Activated CD8-positive, alpha-beta memory T cell treated with anti-CD3 and anti-CD28 coated beads for 1 hour (primary cell): ENCODE measurements around the gene ZNF844.
"Not testable (repeated sequence)": the region's sequence is repeated elsewhere in the genome, so short reads cannot be mapped to it uniquely, and the experiment has no call there.

Experiments
- DNase-seq, 2 donors: peaks; one replicate each; pipeline ENCODE4 v3.0.0-alpha.2; 2020; ENCODE audit warnings: low read depth in 1 of 2; ENCODE audit errors: extremely low read depth in 1 of 2

The ZNF844 gene

DNA sequence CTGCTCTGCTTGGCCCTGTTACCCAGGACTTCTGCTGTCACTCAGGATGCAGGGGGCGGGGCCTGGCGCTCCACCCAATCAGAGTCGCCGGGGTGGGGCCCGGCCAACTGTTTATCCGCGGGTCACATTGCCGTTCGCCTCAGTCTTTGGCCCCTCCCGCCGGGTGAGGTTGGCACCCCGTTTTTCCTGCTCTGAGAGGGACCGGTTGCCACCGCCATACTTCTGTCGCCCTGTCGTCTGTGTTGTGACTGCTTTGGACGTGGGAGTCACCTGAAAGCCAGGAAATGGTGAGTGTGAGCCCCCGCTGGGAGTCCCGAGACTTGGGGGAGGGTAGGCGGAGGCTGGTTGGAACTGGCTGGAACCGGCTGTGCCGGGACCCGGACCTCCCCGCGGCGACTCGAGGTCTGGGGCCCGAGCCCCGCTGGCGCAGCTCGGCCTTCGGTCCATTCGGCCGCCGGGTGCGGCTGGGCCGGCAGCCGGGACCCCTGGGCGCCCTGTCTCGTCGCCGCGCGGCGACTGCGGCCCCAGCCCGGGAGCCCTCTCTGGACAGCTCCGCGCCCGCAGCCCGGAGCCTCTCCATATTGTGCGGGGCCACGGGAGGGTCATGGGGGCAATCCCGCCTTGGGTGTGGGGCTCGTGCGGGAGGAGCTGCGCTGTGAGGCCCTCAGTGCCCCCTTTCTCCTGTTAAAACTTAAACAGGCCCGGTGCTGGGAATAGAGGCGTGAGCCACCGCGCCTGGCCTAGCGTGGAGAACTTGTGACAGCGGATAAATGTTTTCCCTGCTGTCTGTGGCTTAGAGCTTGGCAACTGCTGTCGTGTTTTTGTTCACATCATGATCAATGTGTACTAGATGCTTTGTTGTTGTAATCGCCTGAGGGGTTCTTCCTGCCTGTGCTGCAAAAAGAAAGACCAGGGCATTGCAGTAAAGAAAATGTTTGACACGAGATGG, at the start of gene ZNF844:
Gene ZNF844, plus strand, starts transcription at position 142 of the 949 bp plus-strand sequence. Its CDS starts 143 bp downstream, at position 285.
- DNase-seq = peak in 1 of 2 donors; percentile 54

DNA sequence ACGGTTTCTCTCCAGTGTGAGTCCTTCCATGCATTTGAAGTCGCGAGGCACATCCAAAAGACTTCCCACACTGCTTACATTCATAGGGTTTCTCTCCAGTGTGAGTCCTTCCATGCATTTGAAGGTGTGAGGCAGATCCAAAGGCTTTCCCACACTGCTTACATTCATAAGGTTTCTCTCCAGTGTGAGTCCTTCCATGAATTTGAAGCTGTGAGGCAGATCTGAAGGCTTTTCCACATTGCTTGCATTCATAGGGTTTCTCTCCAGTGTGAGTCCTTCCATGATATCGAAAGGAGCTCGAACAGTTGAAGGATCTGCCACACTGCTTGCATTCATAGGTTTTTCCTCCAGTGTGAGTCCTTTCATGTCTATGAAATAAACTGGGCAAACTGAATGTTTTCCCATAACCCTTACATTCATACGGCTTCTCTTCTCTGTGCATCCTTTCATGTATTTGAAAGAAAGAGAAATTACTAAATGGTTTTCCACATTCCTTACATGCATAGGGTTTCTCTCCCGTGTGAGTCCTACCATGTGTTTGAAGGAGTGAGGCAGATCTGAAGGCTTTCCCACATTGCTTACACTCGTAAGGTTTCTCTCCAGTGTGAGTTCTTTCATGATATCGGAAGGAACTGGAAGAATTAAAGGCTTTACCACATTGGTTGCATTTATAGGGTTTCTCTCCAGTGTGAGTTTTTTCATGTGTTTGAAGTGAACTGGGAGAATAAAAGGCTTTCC, 49.3 kb upstream of the ZNF844 start:
- DNase-seq = no peak

DNA sequence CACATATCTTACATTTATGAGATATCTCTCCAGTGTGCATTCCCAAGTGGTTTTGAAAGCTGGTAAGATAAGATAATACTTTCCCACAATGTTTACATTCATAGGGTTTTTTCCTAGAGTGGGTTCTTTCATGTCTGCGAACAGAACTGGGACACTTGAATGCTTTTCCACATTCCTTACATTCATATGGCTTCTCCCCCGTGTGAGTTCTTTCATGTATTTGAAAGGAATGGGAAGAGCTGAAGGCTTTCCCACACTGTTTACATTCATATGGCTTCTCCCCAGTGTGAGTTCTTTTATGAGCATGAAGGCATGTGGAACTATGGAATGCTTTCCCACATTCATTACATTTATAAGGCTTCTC, 48.8 kb upstream of the ZNF844 start:
- no peak for DNase-seq

DNA sequence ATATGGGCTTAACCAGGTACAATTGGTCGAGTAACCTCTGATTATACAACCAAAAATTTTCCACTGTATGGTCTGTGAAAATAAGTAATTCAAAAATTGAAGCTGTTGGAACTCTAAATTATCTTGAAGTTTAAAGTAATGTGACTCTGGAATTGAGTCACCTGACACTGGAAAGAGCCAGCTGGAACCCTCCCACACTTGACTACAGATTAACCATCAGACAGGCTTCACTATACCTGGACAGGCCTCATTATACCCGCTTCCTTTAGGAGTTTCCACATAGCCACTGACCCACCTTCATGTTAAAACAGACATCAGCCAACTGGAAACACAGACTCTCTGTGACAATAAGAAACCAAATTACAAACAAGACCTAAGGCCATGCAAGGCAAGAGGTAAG, 30.3 kb upstream of the ZNF844 start:
- DNase-seq = no peak

DNA sequence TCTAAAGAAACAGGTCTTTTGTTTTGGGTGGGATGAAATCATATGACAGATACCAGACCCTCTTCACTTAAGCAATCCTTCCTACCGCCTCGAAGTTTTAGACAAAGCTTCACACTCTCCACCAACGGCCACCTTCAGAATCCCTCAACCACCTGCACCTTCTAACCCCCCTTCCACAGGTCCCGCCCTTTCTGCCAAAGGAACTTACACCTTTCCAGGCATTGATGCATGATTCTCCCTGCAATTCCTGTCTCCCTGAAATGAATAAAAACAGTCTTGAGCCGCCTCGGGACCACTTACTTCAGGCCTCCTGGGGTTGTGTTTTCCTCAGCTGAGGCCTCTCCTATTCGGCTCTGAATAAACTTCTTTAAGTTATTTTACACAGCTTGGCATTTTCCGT, 29.9 kb upstream of the ZNF844 start:
- DNase-seq = no peak

DNA sequence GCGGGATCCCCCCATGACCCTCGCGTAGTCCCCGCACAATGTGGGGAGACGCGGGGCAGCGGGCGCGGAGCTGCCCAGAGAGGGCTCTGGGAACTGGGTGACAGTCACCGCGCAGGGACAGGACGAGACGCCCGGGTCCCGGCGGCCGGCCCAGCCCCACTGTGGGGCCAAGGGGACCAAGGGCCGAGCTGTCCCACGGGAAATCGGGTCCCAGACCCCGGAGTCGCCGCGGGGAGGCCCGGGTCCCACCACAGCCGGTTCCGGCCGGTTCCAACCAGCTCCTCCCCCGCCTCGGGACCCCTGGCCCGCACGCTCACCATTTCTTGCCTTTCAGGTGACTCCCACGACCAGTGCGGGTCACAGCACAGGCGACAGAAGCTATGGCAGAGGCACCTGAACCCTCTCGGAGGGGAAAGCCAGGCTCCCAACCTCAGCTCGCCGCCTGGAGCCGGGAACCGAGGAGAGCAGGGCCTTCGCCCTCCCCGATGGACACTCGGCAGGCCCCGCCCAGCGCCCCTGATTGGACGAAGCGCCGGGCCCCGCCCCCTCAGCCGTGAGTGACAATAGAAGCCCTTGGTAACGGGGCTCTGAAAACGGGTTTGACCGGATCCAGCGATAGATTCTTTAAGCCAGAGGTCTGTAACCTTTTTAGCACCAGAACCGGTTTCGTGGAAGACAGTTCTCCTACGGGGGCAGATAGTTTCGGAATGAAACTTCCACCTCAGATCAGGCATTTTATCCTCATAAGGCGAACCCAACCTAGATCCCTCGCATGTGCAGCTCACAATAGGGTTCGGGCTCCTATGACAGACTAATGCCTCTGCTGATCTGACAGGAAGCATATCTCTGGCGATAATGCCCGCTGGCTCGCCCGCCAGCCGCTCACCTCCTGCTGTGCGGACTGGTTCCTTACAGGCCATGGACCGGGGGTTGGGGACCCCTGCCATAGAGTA, 29.0 kb upstream of the ZNF844 start, which contains the start of gene ZNF433:
Gene ZNF433, minus strand, starts transcription at position 460 of the 953 bp plus-strand sequence. Its CDS starts 140 bp downstream, at position 320.
- DNase-seq = peak in 1 of 2 donors; percentile 60

DNA sequence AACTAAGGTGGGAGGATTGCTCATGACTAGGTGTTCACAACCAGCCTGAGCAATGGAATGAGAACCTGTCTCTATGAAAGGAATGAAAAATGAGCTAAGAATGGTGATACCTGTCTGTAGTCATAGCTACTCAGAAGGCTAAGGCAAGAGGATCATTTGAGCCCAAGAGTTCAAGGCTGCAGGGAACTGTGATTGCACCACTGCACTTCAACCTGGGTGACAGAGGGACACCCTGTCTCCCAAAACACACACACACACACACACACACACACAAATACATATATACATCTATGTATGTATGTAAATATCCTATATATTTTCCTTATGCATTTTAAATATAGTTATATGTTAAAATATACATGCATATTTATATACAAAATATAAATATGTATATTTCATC, 21.6 kb upstream of the ZNF844 start:
- no peak for DNase-seq

DNA sequence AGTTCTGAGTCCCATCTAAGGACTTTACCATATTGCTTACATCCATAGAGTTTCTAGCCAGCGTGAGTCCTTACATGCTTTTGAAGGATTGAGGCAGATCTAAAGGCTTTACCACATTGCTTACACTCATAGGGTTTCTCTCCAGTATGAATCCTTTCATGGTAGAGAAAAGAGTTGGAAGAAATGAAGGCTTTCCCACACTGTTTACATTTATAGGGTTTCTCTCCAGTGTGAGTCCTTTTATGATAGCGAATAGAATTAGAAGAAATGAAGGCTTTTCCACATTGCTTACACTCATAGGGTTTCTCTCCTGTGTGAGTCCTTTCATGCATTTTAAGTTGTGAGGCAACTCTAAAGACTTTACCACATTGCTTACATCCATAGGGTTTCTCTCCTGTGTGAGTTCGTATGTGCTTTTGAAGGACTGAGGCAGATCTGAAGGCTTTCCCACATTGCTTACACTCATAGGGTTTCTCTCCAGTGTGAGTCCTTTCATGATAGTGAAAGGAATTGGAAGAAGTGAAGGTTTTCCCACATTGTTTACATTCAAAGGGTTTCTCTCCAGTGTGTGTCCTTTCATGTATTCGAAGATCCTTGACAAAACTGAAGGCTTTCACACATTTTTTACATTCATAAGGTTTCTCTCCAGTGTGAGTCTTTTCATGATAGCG, 20.6 kb upstream of the ZNF844 start:
- DNase-seq = no peak

DNA sequence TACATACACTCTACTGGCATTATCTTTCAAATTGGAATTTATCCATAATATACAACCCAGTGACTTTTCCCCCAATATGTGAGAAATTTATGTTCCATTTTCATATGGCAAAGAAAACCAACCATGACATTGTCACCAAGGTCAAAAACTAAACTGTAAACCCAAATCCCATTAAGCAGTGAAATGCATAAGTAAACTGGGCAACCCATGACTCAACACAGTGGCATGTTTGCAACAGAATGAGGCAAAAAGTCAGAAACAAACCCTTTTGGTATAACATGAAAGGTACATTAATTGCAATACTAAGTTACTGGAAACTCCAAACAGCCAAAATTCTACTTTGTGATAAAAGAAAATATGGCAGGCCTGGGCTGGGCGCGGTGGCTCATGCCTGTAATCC, 16.7 kb upstream of the ZNF844 start:
- DNase-seq = no peak

DNA sequence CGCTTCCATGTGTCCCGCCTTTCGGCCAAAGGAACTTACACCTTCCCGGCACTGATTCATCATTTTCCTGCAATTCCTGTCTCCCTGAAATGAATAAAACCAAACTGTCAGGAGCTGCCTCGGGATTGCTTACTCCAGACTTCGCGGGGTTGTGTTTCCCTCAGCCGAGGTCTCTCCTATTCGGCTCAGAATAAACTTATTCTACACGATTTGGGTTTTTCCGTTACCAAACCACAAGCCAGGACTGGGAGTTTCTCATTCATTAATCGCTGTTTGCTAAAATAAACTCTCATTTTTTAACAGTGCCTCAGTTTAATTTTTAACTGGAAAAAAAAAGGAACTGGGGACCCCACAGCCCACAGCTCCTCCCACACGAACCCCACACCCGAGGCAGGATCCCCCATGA, 12.4 kb upstream of the ZNF844 start:
- no peak for DNase-seq

DNA sequence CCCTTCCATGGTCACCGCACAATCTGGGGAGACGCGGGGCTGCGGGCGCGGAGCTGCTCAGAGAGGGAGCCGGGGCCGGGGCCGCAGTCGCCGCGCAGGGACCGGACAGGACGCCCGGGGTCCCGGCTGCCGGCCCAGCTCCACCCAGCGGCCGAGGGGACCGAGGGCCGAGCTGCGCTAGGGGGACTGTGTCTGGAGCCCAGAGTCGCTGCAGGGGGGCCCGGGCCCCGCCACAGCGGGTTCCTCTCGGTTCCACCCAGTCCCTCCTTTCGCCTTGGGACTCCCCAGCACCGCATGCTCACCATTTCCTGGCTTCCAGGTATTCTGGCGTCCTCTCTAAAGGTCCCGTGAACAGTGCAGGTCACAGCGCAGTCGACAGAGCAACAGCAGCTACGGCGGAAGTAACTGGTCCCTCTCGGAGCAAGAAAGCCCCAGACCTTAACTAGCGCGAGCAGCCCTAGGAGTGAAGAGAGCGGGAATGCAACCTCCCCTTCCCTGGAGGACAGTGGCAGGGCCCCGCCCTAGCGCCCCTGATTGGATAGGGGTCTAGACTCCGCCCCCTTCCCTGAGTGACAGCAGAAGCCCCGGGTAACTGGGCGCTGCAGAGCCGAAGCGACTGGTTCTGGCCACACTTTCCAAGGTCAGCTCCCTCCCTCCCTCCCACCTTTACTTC, 11.9 kb upstream of the ZNF844 start, which contains the start of gene ZNF878:
Gene ZNF878, minus strand, starts transcription at position 465 of the 673 bp plus-strand sequence. Its CDS starts 160 bp downstream, at position 305.
- DNase-seq = no peak

DNA sequence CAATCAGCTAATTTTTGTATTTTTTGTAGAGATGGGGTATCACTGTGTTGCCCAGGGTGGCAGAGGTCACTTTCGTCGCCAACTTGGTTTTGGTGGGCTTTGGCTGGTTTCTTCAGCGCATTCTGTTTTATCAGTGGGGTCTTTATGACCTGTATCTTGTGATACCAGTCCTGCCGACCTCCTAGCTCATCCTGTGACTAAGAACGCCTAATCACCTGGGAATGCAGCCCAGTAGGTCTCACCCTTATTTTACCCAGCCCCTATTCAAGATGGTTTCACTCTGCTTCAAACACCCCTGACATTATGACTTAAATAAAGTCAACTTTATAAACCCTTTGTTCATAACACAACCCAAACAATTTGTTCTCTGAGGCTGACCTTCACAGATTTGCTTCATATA, 8.7 kb upstream of the ZNF844 start:
- no peak for DNase-seq

DNA sequence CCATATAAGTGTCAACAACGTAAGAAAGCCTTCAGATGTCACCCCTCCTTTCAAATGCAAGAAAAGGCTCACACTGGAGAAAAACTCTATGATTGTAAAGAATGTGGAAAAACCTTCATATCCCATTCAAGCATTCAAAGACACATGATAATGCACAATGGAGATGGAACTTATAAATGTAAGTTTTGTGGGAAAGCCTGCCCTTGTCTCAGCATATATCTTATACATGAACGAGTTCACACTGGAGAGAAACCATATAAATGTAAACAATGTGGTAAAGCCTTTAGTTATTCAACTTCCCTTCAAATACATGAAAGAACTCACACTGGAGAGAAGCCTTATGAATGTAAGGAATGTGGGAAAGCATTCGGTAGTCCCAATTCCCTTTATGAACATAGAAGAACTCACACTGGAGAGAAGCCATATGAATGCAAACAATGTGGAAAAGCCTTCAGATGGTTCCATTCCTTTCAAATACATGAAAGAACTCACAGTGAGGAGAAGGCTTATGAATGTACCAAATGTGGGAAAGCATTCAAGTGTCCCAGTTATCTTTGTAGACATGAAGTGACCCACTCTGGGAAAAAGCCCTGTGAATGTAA, 11.1 kb downstream of the ZNF844 start:
- DNase-seq = no peak

DNA sequence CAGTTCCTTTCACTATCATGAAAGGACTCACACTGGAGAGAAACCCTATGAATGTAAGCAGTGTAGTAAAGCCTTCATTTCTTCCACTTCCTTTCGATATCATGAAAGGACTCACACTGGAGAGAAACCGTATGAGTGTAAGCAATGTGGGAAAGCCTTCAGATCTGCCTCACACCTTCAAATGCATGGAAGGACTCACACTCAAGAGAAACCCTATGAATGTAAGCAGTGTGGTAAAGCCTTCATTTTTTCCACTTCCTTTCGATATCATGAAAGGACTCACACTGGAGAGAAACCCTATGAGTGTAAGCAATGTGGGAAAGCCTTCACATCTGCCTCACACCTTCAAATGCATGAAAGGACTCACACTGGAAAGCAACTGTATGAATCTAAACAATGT, 11.8 kb downstream of the ZNF844 start:
- DNase-seq = not testable (repeated sequence)

DNA sequence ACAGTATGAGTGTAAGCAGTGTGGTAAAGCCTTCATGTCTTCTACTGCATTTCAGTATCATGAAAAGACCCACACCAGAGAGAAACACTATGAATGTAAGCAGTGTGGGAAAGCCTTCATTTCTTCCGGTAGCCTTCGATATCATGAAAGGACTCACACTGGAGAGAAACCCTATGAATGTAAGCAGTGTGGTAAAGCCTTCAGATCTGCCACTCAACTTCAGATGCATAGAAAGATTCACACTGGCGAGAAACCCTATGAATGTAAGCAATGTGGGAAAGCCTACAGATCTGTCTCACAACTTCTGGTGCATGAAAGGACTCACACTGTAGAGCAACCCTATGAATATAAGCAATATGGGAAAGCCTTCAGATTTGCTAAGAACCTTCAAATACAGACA, 12.8 kb downstream of the ZNF844 start:
- DNase-seq = no peak

DNA sequence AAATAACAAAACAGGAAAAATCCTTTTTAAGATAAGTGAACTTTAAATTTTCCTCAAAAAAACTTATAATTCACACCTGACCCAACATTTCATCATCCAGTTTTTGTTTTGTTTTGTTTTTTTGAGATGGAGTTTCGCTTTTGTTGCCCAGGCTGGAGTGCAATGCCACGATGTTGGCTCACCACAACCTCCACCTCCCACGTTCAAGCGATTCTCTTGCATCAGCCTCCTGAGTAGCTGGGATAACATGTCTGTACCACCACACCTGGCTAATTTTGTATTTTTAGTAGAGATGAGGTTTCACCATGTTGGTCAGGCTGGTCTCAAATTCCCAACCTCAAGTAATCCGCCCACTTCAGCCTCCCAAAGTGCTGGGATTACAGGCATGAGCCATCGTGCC, 18.8 kb downstream of the ZNF844 start:
- DNase-seq = not testable (repeated sequence)

DNA sequence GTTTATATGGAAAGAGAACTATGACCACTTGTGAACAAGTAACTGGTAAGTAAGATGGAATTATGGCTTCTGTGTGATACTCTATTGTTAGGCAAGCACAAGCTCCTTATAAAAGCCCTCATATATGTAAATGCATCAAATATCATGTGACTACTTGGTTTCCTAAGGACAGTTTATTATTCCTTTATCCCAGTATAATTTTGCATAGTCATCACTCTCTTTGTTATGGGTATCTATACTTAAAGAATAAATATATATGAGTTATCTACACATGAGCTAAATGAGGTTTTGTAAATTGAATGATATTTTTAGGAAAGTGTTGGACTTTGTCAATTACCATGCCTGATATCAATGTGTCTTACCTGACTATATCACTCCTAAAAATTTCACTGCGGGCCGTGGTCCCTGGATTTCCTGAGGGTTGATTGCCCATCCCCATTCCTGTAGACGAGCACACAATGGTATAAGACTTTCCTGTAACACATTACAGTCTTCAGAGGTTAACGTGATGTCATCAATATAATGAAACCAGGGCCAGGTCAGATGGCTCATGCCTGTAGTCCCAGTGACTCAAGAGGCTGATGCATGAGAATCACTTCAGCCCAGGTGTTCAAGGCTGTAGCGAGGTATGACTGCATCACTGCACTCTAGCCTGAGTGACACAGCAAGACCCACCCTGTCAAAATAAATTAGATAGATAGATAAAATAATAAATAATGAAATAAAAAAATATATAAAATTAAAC, 20.7 kb downstream of the ZNF844 start:
- DNase-seq = no peak

DNA sequence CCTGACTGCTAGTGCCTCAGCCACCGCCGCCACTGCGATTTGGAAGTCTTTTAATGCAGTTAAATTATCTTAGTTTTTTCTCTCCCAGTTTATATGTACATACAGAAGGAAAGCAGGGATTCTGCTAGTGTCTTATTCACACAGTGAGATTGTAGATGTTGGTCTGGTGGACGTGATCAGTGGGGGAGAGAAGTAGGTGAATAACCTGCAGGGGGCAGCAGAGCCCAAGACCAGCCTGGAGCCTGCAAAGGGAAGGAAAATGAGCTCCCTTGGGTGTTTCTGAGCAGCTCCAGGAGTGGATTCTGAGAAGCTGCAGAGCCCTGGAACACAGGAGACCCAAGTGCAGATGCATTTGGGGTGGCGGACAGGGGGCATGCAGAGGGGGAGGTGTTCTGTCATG, 26.3 kb downstream of the ZNF844 start:
- peak in 1 of 2 donors; percentile 41 for DNase-seq
